SHP77 treated with DMSO at 0.1 percent for 48 hours (cell line): Measurements from ENCODE around the gene TP53BP2.
"Not testable (repeated sequence)": the region's sequence is repeated elsewhere in the genome, so short reads cannot be mapped to it uniquely, and the experiment has no call there.

Source experiments
- DNase-seq: peaks from one replicate; lab custom pipeline; 2025; lab: John Stamatoyannopoulos, UW

The TP53BP2 gene

DNA sequence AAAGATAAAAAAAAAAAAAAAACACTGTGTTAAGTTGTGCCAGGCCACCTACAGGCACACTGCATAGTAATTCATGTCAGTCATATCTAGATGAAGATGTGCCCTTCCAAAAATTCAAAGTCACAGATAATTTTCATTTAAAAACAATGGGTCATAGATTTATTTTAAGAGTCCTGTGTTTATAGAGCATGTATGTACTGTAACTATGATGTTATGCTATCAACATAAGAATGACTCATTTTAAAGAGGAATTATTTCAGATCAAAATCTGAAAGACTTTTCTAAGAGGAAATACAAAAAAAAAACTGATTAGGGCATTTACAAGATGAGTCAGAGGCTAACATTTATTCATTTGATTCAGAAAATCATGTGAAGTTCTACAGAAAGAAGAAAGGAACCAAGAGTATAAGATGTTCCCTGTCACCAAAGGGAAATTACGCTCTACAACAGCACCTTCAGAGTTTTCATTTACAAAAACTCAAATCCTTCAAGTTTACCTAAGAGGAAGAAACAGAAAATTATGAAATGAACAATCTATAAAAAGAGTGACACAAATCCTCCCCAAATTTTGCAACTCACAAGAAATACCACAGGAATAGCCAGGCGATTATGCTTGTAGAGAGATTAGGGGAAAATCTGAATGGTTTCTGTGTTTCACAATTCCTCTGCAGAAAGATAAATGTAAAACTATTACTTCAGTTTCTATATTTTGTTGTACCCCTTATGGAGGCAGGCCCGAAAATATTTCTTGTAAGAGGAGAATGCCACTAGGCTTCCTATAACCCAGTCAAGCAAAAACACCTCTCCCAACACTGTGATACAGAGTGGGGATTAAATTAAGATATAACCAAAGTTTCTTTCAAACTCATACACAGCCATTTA lies 13.8 kb downstream of the TP53BP2 start:
- no peak for DNase-seq

DNA sequence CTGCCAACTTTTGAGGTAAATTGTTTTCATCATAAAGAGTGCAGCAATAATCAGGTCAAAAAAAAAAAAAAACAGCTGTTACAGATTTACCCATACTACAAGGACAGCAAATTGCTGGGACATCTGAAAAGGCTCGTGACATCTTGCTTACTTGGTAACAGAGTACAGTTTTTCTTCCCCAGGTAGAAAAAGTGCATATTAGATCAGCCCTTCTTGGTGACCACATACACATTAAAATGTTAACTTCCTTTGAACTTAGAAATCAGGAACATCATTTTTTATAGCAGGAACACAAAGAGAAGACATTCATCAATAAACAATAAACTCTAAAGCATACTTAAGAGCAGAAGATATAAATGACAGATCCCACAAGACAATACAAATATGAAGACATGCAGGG lies 16.1 kb downstream of the TP53BP2 start:
- no peak for DNase-seq

DNA sequence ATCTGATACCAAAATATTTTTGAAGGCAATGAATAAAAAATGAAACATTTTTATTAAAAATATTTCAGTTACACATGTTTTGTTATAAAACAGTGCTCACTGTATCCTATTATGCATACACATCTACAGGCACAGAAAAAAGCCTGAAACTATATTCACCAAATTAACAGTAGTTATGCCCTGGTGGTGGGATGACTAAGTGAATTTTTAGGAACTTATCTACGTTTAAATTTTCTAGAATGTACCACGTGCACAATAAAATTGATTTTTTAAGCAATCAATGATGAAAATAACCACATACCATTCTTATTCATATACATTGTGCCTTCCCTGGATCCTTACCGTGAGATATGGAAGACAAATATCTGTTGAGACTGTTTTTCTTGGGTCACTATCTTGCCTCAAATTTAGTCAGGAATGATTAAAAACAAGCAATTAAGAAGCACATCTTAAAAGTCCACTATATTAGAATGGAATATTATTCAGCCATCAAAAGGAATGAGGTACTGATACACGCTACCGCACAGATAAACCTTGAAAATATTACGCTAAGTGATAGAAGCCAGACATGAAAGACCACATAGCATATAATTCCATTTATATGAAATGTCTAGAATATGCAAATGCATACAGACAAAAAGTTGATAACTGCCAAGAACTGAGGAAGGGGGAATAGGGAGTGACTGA lies 17.4 kb downstream of the TP53BP2 start:
- DNase-seq, result no peak

DNA sequence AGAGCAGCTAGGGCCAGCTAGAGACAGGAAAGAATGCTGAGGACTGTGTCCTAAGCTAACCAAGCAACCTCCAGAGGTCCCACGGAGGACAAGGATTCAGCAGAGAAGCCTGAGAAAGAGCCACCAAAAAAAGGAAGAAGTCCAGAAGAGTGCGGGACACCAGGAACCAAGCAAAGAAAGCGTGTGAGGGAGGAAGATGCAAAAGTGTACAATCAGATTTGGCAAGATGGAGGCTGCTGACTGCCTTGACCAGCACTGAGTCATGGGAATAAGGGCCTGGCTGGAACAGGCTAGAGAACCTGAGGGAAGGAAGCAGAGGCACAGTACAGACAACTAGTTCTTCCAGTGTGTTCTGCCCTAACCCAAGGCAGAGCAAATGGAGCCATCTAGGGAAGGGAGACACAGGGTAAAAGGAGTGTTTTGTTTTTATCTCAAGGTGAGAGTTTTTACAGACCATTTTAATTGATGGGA lies 18.5 kb downstream of the TP53BP2 start:
- no peak for DNase-seq

DNA sequence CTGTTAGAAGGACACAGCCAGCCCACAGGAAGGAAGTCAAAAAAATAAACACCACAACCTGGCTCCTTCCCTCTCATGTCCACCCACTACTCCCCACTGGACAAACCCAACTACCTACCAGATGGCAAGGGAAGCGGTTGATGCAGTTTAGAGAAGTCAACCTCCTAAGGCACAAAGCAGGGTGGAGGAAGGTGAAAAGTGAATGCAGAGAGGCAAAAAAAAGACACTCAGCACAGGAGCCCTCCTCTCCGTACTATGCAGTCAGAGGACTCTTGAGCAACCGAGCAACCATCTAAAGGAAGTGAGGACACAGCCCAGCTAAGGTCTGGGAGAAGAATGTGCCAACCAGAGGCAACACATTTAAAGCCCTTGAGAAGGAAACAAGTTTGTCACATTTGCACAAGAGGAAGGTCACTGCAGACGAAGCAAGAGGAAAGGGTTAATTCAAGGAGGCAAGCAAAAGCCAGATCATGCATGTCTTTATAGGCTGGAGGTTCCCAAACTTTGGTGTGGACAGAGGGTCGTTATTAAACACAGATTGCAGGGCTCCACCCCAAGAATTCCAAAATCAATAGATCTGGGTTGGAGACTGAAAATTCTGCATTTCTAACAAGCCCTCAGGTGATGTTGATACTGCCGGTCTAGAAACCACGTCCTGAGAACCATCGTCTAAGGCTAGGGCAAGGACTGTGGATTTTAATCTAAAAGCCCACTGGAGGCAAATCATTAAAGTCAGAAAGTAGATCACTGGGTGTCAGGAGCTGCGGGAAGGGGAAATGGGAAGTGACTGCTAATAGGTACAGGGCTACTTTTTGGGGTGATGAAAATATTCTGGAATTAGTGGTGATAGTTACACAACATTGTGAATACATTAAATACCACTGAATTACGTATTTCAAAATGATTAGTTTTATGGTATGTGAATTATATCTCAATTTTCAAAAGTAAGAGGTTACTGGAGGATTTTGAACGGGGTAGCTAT lies 19.7 kb downstream of the TP53BP2 start:
- no peak for DNase-seq

DNA sequence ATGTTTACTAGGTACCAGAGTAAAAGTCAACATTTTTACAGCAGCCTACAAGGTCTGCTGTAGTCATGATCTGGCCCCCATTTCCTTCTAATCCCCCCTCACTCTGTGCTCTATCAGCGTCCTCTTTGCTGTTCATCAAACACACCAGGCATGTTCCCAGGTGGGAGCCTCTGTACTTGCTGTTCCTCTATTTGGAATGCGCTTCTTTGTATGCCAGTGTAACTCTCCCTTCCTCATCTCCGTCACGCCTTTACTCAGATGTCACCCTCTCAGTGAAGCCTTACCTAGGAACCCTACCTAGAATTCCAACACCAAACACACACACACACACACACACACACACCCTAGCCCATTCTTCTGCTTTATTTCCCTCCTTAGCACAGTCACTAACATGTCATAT lies 21.0 kb downstream of the TP53BP2 start:
- no peak for DNase-seq

DNA sequence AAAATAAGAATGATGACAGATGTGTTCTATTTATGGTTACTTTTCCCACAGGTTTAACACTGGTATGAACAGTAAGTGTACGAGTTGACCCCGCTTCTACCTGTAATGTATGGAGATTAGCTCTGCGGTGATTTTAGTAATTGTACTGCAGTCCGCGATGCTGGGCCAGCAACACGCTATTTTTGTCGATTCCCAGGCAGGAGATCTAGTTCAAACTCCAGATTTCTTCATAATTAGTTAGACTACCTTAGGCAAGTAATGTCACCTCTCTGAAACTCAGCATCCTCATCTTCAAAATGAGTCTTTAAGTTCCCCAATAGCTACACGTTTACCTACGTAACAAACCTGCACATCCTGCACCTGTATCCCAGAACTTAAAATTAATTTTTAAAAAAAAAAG lies 21.5 kb downstream of the TP53BP2 start:
- no peak for DNase-seq

DNA sequence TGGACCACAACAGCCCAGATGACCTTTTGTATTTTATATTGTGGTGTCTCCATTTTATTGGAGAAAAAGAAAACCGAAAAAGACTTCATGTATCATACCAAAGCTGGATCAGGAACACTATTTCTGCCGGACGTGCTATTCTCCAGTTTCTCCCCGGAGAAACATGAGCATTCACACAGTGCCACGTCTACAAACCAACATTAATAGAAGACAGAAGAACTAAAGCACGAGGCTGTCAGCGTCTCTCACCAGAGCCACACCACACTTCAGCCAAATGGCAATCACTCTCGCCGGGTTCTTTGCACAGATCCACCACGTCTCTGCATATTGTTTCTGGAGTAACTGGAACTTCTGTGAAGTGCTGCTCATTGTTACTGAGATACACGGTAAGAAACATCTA lies 24.8 kb downstream of the TP53BP2 start:
- DNase-seq, result no peak

DNA sequence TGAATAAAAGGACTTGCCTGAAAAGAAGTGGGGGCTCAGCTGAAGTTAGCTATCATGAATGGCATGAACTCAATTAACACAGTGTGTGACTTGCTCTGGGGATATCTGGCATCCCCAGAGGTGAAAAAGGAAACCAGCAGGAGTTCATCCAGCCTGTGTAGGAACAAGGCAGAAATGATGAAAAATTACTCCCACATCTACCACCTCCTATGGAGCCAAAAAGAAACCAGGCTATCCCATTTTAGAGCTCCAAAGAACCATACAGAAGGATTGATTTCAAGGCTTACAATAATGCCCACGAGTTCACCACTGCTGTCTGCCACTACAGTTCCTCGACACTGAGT lies 25.3 kb downstream of the TP53BP2 start:
- DNase-seq, result no peak

DNA sequence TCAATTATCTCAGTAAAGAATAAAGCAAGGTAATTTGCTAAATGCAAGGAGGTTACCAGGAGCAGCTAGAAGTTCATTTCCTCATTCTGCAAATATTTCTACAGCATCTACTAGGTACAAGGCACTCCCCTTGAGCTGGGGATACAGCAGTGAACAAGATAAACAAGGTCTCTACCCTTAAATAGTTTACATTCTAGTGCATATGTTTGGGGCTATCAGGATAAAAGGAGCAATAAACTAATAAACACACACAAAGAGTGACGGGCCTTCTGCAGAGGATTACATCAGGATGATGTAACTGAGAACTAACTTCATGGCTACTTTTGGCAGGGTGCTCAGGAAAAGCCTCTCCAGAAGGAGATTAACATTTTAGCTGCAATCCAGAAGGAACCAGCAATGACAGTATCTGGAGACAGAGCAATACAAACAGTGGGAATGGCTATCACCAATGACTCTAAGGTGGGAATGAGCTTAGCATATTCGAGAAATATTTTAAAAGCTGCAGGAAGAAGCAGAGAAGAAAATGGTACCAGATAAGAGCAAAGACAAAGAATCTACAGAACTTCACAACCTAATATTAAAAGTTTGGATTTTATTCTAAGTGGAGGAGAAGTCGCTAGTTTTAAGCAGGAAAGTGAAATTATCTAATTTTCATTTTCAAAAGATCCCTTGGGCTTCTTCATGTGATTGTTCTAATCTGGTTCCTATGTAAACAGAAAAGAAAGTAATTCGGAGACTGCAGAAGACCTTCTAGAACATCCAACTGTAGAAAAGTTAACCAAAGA lies 25.8 kb downstream of the TP53BP2 start:
- DNase-seq, result no peak

DNA sequence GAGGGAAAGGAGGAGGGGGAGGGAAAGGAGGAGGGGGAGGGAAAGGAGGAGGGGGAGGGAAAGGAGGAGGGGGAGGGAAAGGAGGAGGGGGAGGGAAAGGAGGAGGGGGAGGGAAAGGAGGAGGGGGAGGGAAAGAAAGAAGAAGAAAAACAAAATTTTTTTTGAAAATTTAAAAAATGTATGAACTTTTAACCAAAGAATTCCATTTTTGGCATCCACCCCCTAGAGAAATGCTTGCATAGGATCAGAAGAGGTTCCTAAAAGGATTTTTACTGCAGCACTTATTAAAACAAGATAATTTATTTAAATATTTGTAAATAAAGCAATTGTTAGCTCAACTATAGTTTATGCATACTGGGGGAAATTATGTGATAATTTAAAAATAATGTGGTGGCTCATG lies 28.5 kb downstream of the TP53BP2 start:
- DNase-seq, result not testable (repeated sequence)

DNA sequence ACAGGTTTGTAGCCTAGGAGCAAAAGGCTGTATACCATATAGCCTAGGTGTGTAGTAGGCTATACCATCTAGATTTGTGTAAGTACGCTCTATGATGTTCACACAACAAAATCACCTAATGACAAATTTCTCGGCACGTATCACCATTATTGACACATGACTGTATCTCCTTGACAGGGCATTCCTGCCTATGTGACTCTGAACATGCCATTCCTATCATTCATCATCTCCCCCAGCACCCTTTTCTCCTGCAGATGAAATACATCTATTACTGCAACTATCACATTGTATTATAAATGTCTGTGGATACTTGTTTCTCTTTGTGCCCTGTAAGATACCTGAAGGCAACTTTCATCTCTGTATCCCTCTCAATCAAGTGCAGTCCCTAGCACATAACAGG lies 29.9 kb downstream of the TP53BP2 start:
- DNase-seq, result no peak

DNA sequence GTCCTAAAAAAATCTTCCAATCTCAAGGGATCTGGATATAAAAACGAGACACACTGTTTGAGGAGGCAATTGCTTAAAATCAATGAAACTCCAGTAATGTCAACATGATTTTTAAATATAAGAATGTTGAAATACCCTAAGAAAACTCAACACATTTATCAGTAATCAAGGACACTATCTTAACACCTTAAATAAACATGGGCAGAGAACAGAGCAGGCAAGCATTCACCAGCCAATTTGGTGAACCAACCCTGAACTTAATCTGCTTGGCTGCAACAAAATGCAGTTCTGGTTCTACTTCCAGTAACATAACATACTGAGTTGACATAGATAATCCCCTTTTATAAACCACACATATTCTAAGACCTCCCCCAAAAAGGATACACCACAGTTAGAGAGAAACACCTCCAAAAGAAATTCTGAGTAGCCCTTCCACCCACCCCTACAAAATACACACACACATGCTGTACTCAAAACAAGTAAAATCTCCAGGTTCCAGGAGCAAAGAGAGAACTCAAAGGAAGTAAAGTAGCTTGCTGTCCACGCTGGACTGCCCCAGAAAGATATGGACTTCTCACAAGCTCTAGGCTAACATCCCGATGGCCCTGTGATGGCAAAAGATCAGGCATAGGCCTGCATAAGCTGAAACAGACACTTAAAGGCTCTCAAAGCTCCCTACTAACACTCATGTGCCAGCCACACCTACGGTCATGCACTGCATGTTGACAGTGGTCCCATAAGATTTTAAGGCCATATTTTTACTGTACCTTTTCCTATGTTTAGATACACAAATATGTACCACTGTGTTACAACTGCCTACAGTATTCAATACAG lies 30.5 kb downstream of the TP53BP2 start:
- DNase-seq, result no peak

DNA sequence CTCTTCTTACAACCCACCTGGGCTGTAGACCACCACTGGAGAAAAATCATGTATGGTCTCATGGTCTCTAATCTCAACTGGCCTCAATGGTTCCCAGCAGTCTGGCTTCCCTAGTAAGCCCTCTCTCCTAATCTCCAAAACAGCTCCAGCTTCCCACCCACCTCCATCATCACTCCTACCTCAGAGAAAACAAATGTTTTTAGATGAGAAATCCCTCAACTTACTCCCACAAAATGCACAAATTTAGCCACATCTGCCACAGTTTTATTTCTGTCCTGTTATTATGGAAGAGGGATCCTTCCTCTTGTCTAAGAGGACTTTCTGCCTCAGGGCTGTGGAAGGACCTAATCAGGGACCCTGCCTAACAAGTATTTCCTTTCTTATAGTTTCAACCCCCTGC lies 32.1 kb downstream of the TP53BP2 start:
- DNase-seq, result no peak

DNA sequence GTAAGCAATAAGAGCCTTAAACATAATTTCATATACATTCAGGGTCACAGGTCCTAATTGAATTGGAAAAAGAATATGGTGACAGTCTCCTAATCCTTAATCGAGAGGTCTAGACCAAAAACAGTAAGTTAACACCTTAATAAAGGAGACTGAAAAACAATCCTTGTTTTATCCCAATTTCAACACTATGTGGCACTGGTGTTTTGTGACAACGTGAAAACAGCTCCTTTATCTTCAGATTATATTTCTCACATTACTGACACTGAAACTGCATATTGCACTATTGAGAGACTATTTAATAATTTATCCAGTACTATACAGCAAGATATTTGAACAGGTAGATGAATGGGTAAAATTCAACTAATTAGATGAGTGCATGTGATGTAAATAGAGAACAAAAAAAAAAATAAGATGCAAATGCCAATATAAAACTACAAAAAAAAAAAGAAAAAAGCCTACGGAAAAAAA lies 34.1 kb downstream of the TP53BP2 start:
- DNase-seq, result no peak

DNA sequence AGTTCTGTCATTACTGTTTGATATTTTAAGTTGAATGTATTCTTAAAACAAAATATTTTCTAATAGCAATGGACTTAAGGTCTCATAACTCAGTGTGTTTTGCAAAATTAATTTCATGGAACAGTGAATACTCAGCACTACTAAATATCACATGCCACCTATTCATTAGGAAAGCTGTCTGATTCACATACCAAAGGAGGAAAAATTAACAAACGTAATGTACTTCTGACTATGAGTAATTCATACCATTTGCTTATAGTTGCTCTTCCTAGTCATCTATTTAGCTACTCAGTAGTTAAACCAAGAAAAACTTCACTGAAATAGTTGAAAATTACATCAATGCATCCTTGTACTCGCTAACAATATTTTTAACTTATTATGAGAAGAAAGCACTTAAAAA lies 35.2 kb downstream of the TP53BP2 start:
- no peak for DNase-seq

DNA sequence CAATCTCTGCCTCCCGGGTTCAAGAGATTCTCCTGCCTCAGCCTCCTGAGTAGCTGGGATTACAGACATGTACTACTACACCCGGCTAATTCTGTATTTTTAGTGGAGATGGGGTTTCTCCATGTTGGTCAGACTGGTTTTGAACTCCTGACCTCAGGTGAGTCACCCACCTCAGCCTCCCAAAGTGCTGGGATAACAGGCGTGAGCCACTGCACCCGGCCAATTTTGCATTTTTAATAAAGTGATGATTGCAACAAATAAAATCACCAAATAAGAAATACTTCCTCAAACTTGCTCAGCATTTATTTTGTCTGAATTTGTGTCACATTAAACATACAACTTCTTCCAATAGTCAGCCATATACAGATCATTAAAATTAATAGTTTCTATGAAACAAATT lies 35.8 kb downstream of the TP53BP2 start:
- not testable (repeated sequence) for DNase-seq

DNA sequence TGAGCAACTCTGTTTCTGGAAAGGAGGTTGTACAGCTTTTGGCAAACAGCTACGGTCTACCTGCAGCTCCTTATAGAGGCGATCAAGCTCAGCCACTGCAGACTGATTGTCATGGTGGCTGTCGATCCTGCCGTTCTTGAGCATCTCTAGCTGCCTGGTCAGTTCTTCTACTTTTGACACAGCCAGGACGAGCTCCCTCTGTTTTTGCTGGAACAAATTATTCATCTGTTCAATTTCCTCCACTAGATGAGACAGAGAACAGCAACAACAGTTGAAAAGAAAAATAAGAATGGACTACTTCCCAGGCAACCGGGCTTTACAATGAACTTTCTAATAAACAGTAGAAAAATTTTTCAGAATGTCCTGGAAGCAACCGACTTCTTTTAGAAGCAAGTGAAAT lies 42.5 kb downstream of the TP53BP2 start:
- no peak for DNase-seq

DNA sequence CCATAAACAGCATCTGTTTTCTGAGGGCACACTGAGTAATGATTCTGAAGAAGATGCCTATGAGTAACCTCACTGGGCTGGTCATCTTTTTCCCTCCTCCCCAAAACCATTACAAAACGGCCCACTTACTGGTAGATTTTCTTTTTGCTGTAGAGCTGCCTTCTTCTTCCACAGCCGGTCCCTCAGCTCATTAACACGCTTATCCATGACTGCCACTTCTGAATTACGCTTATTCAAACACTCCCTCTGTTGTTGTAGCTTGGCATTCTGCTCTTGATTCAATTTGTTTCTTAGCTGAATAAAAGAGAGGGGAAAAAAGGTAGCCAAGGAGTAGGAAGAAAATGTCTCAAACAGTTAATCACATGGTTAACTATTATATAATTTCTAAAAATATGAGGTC lies 43.1 kb downstream of the TP53BP2 start:
- DNase-seq, result no peak

DNA sequence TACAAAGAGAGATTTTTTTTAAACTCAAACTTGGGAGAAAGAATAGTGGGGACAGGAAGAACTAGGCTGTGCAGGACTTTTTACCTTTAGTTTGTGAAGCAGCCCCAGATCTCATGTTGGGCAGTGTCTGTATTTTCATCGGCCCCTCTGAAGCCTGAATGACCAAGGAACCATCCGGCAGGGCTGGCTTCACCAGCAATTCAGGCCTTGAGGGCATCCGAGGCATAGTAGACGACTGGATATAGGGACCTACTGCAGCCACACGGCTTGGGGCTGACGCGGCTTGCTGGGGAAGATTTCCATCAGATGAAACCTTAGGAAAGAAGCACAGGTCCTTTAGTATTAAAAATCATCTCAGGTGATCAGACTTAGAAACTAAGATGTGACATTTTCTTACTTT lies 43.7 kb downstream of the TP53BP2 start:
- no peak for DNase-seq

DNA sequence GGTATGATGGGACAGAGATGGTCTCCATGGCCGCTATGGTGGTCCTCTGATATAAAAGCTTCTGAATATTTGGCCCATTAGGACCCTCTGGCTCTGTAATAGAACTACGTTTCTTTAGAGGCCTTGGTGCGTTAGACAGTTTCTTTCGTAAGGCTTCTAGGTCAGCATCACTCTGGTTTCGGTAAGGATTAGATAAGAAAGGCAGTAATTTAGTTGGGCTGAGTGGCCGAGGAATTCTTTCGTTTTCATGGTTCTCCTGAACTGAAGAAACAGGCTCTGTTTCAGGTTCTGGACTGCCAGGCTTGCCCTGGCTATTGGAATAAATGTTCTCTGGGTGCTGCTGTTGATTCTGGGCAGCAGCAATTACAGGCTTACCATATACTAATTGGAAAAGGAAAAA lies 49.5 kb downstream of the TP53BP2 start:
- no peak for DNase-seq
